Thymus (tissue), 11 donors: ENCODE data around the gene ENKD1. TPM values are rescaled to one million over a fixed set of nuclear protein-coding genes. Genes with fewer than 3 reads are reported as not detected.

Experiments
- DNase-seq, 9 donors: peaks; one replicate each; pipeline ENCODE4 v3.0.0-alpha.2; 2013; ENCODE audit warnings: low spot score in 9 of 9, low read depth in 6 of 9, missing footprints in 1 of 9
- H3K27ac ChIP-seq, 2 donors: one replicate each; pipeline ENCODE4 v1.5.1; 2013; ENCODE audit warnings: control low read depth in 1 of 2, low read depth in 1 of 2, low read length in 1 of 2, mild to moderate bottlenecking in 1 of 2, moderate library complexity in 1 of 2
- H3K27me3 ChIP-seq, 2 donors: one replicate each; pipeline ENCODE4 v1.5.1; 2013; ENCODE audit warnings: low read length in 1 of 2; ENCODE audit not compliant: control insufficient read depth in 2 of 2, insufficient read depth in 1 of 2
- H3K36me3 ChIP-seq, 2 donors: one replicate each; pipeline ENCODE4 v1.5.1; 2013; ENCODE audit warnings: low read length in 1 of 2, mild to moderate bottlenecking in 1 of 2, moderate library complexity in 1 of 2; ENCODE audit not compliant: control insufficient read depth in 2 of 2, insufficient read depth in 2 of 2
- H3K4me1 ChIP-seq, 2 donors: one replicate each; pipeline ENCODE4 v1.5.1; 2013; ENCODE audit warnings: low read length in 2 of 2; ENCODE audit not compliant: control insufficient read depth in 2 of 2, insufficient read depth in 2 of 2
- H3K4me3 ChIP-seq, 2 donors: one replicate each; pipeline ENCODE4 v1.5.1; 2013; ENCODE audit warnings: low read length in 2 of 2, control low read depth in 1 of 2, mild to moderate bottlenecking in 1 of 2
- H3K9me3 ChIP-seq, 2 donors: one replicate each; pipeline ENCODE4 v1.5.1; 2013; ENCODE audit warnings: low read length in 1 of 2, mild to moderate bottlenecking in 1 of 2; ENCODE audit not compliant: control insufficient read depth in 2 of 2, insufficient read depth in 1 of 2
- WGBS: extraction: QIAGEN DNeasy Blood & Tissue Kit; methylation state at CpG from one replicate; pipeline ENCODE4 v1.1.7; 2013; 5-methylcytosine and 5-hydroxymethylcytosine counted together
- polyA plus RNA-seq: library from polyadenylated mRNA; stranded (reverse); fragments of 200-250 nt; gene quantifications from one replicate; pipeline ENCODE4 v1.2.3, GENCODE V29; 2013
- total RNA-seq: library from RNA; stranded (reverse); fragments of 120-200 nt; gene quantifications from one replicate; pipeline ENCODE4 v1.2.4, GENCODE V29; 2013
- donor health status: healthy.

ENKD1 gene
- total and polyA plus RNA-seq, 2 donors, result 12.0 to 31.3 TPM

GRCh38 chr16:67661101-67661761, 5.3 kb downstream of the ENKD1 start:
- H3K4me3 ChIP-seq, result peak overlapping the region; percentile 36 to 66
- H3K9me3 ChIP-seq, result no peaks in the 10 kb centered on the region
- H3K4me1 ChIP-seq, result peaks cover 21 to 36% of the 10 kb centered on the region in 2 donors
- peak overlapping the region; percentile 38 to 39 for H3K27ac ChIP-seq
- peaks cover 33 to 38% of the 10 kb centered on the region in 2 donors for H3K36me3 ChIP-seq
- peak in 2 of 9 donors; percentile 50 to 59 for DNase-seq
- peaks cover 0 to 9% of the 10 kb centered on the region in 2 donors for H3K27me3 ChIP-seq
- 12% methylated on average over 39 of the region's 39 CpGs for WGBS

GRCh38 chr16:67660564-67661028, 6.0 kb downstream of the ENKD1 start, which contains the start of gene PARD6A:
Gene PARD6A, plus strand, starts transcription at chr16:67660960. Its CDS starts 79 bp downstream, at chr16:67661039.
- peaks cover 15 to 29% of the 10 kb centered on the region in 2 donors for H3K4me1 ChIP-seq
- H3K9me3 ChIP-seq, result no peaks in the 10 kb centered on the region
- WGBS, result under 1% methylated on average over 48 of the region's 48 CpGs
- peak within 1 kb of the TSS; percentile 66 to 98 for H3K4me3 ChIP-seq
- peaks cover 0 to 4% of the 10 kb centered on the region in 2 donors for H3K27me3 ChIP-seq
- H3K36me3 ChIP-seq, result peaks cover 39 to 45% of the 10 kb centered on the region in 2 donors
- peak within 1 kb of the TSS; percentile 97 to 99 for H3K27ac ChIP-seq
- DNase-seq, result peak; percentile 85 to 98 (median 93)

GRCh38 chr16:67659675-67660563, 6.6 kb downstream of the ENKD1 start, which contains the start of gene ACD:
Gene ACD, minus strand, starts transcription at chr16:67660260. Its CDS starts 40 bp downstream, at chr16:67660220.
- Histone ChIP-seq H3K27me3 (peaks cover 0 to 4% of the 10 kb centered on the region in 2 donors), H3K27ac (peak within 1 kb of the TSS; percentile 97 to 99), H3K9me3 (no peaks in the 10 kb centered on the region), H3K4me1 (peaks cover 14 to 27% of the 10 kb centered on the region in 2 donors), H3K36me3 (peaks cover 46 to 52% of the 10 kb centered on the region in 2 donors), H3K4me3 (peak within 1 kb of the TSS; percentile 66 to 98)
- under 1% methylated on average over 83 of the region's 83 CpGs for WGBS
- peak; percentile 79 to 97 (median 93) for DNase-seq

GRCh38 chr16:67658849-67659674, 7.5 kb downstream of the ENKD1 start:
- WGBS, result 48% methylated on average over 21 of the region's 21 CpGs
- H3K36me3 ChIP-seq, result peaks cover 54 to 60% of the 10 kb centered on the region in 2 donors

DNA sequence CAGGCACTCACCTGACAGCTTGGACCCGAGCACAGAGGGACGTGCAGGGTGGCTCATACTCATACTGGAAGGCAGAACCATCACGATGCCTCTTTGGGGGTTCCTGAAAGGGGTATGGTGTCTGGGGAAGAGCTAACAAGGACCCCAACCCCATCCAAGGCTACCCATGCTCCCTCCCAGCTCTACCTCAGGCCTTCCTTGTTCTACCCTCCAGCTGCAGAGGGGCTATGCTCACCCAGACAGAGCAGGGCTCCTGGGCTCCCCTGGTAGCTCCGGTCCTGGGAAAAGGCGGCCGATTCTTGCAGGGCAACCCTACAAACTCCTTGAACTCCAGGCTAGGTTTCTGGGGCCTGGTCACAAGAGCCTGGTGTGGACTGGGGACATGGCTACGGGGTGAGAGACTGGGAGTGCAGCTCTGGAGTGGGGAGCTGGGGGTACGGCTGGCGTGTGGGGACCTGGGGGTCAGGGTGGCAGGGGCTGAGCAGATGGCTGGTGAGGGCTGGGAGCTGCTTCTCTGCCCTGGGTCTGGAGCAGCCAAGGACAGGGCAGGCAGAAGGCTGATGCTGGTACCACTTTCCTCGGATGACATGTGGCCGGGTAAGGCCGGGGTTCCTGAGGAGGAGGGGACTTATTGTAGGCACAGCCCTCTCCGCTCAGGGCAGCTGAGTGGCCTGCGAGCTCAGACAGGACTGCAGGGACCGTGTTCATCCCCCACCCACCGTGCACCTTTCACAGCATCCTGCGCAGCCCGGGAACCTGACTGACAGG, 8.6 kb downstream of the ENKD1 start:
- Histone ChIP-seq H3K27me3 (peaks cover 0 to 16% of the 10 kb centered on the region in 2 donors), H3K36me3 (peaks cover 54 to 69% of the 10 kb centered on the region in 2 donors), H3K27ac (no peak overlapping the region), H3K9me3 (no peaks in the 10 kb centered on the region), H3K4me3 (no peak overlapping the region), H3K4me1 (peaks cover 14 to 31% of the 10 kb centered on the region in 2 donors)
- DNase-seq, result no peak
- 96% methylated on average over 18 of the region's 18 CpGs for WGBS

More at GRCh38 chr16:67658849-67659674, 7.5 kb downstream of the ENKD1 start:
- Histone ChIP-seq H3K9me3 (no peaks in the 10 kb centered on the region), H3K4me3 (peak overlapping the region; percentile 66 to 98), H3K4me1 (peaks cover 14 to 27% of the 10 kb centered on the region in 2 donors), H3K27me3 (peaks cover 0 to 9% of the 10 kb centered on the region in 2 donors), H3K27ac (no peak overlapping the region)
- no peak for DNase-seq

DNA sequence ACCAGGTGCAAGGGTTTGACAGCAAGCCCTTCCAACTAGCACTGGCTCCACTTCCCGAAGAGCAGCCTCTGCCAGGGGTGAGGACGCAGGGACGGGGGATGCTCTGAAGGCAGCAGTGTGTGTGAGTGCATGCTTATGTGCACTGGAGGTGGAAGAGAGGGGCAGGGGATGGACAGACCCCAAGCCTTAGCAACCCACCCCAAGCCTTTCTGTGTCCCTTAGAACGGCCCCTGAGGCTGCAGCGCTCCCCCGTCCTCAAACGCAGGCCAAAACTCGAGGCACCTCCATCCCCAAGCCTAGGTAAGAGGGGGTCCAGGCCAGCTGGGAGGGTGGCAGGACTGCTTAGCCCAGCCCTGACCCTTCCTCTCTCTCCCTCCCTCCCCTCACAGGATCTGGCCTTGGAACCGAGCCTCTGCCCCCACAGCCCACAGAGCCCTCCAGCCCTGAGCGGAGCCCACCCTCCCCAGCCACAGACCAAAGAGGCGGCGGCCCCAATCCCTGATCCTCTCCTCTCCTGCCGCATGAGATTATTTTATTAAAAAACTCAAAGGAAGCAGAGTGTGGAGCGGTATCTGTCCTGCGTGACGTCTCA, 9.4 kb downstream of the ENKD1 start:
- Histone ChIP-seq H3K36me3 (peaks cover 50 to 68% of the 10 kb centered on the region in 2 donors), H3K9me3 (no peaks in the 10 kb centered on the region), H3K4me3 (no peak overlapping the region), H3K27ac (no peak overlapping the region), H3K27me3 (peaks cover 0 to 16% of the 10 kb centered on the region in 2 donors), H3K4me1 (peaks cover 14 to 33% of the 10 kb centered on the region in 2 donors)
- 96% methylated on average over 16 of the region's 16 CpGs for WGBS
- no peak for DNase-seq

DNA sequence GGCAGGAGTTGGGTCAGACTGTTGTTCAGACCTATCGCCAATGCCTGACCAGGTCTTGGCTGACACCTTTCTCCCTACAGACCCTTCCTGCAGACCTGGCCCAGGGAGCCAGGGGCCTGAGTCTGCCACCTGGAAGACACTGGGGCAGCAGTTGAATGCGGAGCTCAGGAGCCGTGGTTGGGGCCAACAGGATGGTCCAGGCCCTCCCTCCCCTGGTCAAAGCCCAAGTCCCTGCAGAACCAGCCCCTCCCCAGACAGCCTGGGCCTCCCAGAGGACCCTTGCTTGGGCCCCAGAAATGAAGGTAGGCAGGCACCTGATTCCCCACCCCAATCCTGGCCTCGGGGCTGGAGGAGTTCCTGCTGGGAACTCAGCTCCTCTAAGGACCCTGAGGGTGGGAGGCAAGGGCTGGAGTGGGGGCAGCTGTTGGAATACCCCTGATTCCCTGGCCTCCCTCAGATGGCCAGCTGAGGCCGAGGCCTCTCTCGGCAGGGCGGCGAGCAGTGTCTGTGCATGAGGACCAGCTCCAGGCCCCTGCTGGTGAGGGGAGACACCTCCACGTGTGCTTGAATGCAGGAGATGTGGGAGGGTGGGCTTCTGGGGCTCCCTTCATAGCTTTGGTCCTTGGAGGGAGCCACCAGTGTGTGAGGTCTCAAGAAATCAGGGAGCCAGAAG, 10.1 kb downstream of the ENKD1 start:
- WGBS, result 96% methylated on average over 9 of the region's 9 CpGs
- DNase-seq, result no peak
- Histone ChIP-seq H3K27me3 (peaks cover 0 to 14% of the 10 kb centered on the region in 2 donors), H3K4me3 (no peak overlapping the region), H3K36me3 (peaks cover 56 to 70% of the 10 kb centered on the region in 2 donors), H3K27ac (no peak overlapping the region), H3K4me1 (peaks cover 13 to 28% of the 10 kb centered on the region in 2 donors), H3K9me3 (no peaks in the 10 kb centered on the region)
